Right cardiac atrium (tissue), 5 donors: ENCODE data around the gene SOHLH1. TPM values are rescaled to one million over a fixed set of nuclear protein-coding genes. Genes with fewer than 3 reads are reported as not detected.

Experiments
- ATAC-seq, 2 donors: fragments of 200-7000 bp; cut with Tn5 transposase; one replicate each; pipeline versions ENCODE4 v1.8.0 to v1.9.1; 2020; ENCODE audit warnings: moderate library complexity in 2 of 2, mild to moderate bottlenecking in 1 of 2
- DNase-seq, 3 donors: peaks; one replicate each; pipeline ENCODE4 v3.0.0-alpha.2; 2020
- H3K27ac ChIP-seq: one replicate; pipeline ENCODE4 v1.5.1; 2013; ENCODE audit warnings: mild to moderate bottlenecking, low read length, control low read depth, moderate library complexity
- H3K27me3 ChIP-seq: one replicate; pipeline ENCODE4 v1.6.1; 2013; ENCODE audit not compliant: control insufficient read depth, insufficient read depth
- H3K4me1 ChIP-seq: one replicate; pipeline ENCODE4 v1.6.1; 2013; ENCODE audit warnings: low read length; ENCODE audit not compliant: control insufficient read depth, insufficient read depth
- H3K4me3 ChIP-seq: one replicate; pipeline ENCODE4 v1.5.1; 2013; ENCODE audit warnings: low read length, control low read depth
- H3K9me3 ChIP-seq: one replicate; pipeline ENCODE4 v1.6.1; 2013; ENCODE audit warnings: low read length; ENCODE audit not compliant: control insufficient read depth
- WGBS: extraction: QIAGEN DNeasy Blood & Tissue Kit; methylation state at CpG from one replicate; pipeline ENCODE4 v1.1.7; 2013; 5-methylcytosine and 5-hydroxymethylcytosine counted together
- intact Hi-C, 4 donors: fragments of 100-400 bp; cut with DNase I; formaldehyde crosslinking; loops; one replicate each; pipeline versions ENCODE4 v1.11.0 to v1.14.0; 2022 to 2023
- polyA plus RNA-seq: library from polyadenylated mRNA; stranded (reverse); fragments of 200-250 nt; gene quantifications from one replicate; pipeline ENCODE4 v1.2.3, GENCODE V29; 2013
- total RNA-seq, 4 donors: library from RNA; stranded (reverse); fragmentation: NEBNext Ultra II Directional; extraction: Animal tissue kit (Norgen Biotek cat#: 25700); gene quantifications; one replicate each; pipeline ENCODE4 v1.2.1, GENCODE V29; 2021
- donor health status: healthy with polysubstance abuse.
- donor health status: DM: no; HTN: yes; CAD: no.
- donor health status: DM: no; HTN: no; CAD: no.
- donor health status: DM: no; HTN: yes; CAD: no; lungs with severe emphysema.
- donor health status: DM: yes; HTN: yes; CAD: no.

Gene SOHLH1
- total and polyA plus RNA-seq, 5 donors = not detected

GRCh38 chr9:135701067-135701958 is 2.0 kb upstream of the SOHLH1 start:
- no peaks in the 10 kb centered on the region for H3K9me3 ChIP-seq
- DNase-seq (no peak), ATAC-seq (no peak)
- intact Hi-C loops = loop anchor here in 1 of 4 donors (10.0 kb wide), 1 partner anchor 423 kb away; no protein-coding TSS in a partner anchor
- WGBS = 19% methylated on average over 40 of the region's 40 CpGs
- no peak overlapping the region for H3K4me3 ChIP-seq
- H3K4me1 ChIP-seq = no peaks in the 10 kb centered on the region
- H3K27me3 ChIP-seq = no peaks in the 10 kb centered on the region
- no peak overlapping the region for H3K27ac ChIP-seq

GRCh38 chr9:135700525-135700924 is 1.2 kb upstream of the SOHLH1 start:
- Histone ChIP-seq H3K4me1 (no peaks in the 10 kb centered on the region), H3K27ac (no peak overlapping the region), H3K9me3 (no peaks in the 10 kb centered on the region), H3K4me3 (no peak overlapping the region), H3K27me3 (no peaks in the 10 kb centered on the region)
- WGBS = 69% methylated on average over 15 of the region's 15 CpGs
- DNase-seq = no peak
- intact Hi-C loops = loop anchor here in 1 of 4 donors (10.0 kb wide), 1 partner anchor 424 kb away; no protein-coding TSS in a partner anchor
- no peak for ATAC-seq

GRCh38 chr9:135698767-135699166 is 514 bp downstream of the SOHLH1 start:
- DNase-seq = no peak
- intact Hi-C loops = no loop called here
- H3K27ac ChIP-seq = no peak overlapping the region
- no peak overlapping the region for H3K4me3 ChIP-seq
- H3K27me3 ChIP-seq = no peaks in the 10 kb centered on the region
- H3K9me3 ChIP-seq = no peaks in the 10 kb centered on the region
- no peaks in the 10 kb centered on the region for H3K4me1 ChIP-seq
- no peak for ATAC-seq
- 69% methylated on average over 19 of the region's 19 CpGs for WGBS

GRCh38 chr9:135698236-135698635 is 1.0 kb downstream of the SOHLH1 start:
- 61% methylated on average over 21 of the region's 21 CpGs for WGBS
- Histone ChIP-seq H3K27ac (no peak overlapping the region), H3K4me3 (no peak overlapping the region), H3K4me1 (no peaks in the 10 kb centered on the region), H3K27me3 (no peaks in the 10 kb centered on the region), H3K9me3 (no peaks in the 10 kb centered on the region)
- intact Hi-C loops = no loop called here
- no peak for ATAC-seq
- no peak for DNase-seq

GRCh38 chr9:135697226-135697625 is 2.1 kb downstream of the SOHLH1 start:
- intact Hi-C loops = no loop called here
- 77% methylated on average over 15 of the region's 15 CpGs for WGBS
- H3K4me1 ChIP-seq = no peaks in the 10 kb centered on the region
- no peak for ATAC-seq
- DNase-seq = no peak
- no peaks in the 10 kb centered on the region for H3K27me3 ChIP-seq
- no peak overlapping the region for H3K4me3 ChIP-seq
- H3K27ac ChIP-seq = no peak overlapping the region
- H3K9me3 ChIP-seq = no peaks in the 10 kb centered on the region

- WGBS = 76% methylated on average over 16 of the region's 16 CpGs
- H3K4me3 ChIP-seq = no peak overlapping the region
- ATAC-seq (no peak), DNase-seq (no peak)
- no peak overlapping the region for H3K27ac ChIP-seq
- H3K4me1 ChIP-seq = no peaks in the 10 kb centered on the region
- H3K9me3 ChIP-seq = no peaks in the 10 kb centered on the region
- no peaks in the 10 kb centered on the region for H3K27me3 ChIP-seq
- intact Hi-C loops = no loop called here
Measured at GRCh38 chr9:135696446-135696845, 2.8 kb downstream of the SOHLH1 start.

- intact Hi-C loops = no loop called here
- no peak overlapping the region for H3K4me3 ChIP-seq
- H3K27ac ChIP-seq = no peak overlapping the region
- no peaks in the 10 kb centered on the region for H3K9me3 ChIP-seq
- no peak for ATAC-seq
- 83% methylated on average over 12 of the region's 12 CpGs for WGBS
- no peak for DNase-seq
- H3K27me3 ChIP-seq = no peaks in the 10 kb centered on the region
- H3K4me1 ChIP-seq = no peaks in the 10 kb centered on the region
Measured at GRCh38 chr9:135695642-135696041, 3.6 kb downstream of the SOHLH1 start.

GRCh38 chr9:135695036-135695435 is 4.2 kb downstream of the SOHLH1 start:
- no peaks in the 10 kb centered on the region for H3K27me3 ChIP-seq
- intact Hi-C loops = no loop called here
- no peak for DNase-seq
- no peak overlapping the region for H3K27ac ChIP-seq
- H3K4me3 ChIP-seq = no peak overlapping the region
- H3K4me1 ChIP-seq = no peaks in the 10 kb centered on the region
- no peaks in the 10 kb centered on the region for H3K9me3 ChIP-seq
- WGBS = 87% methylated on average over 16 of the region's 16 CpGs
- no peak for ATAC-seq

GRCh38 chr9:135694414-135694813 is 4.9 kb downstream of the SOHLH1 start:
- Histone ChIP-seq H3K27me3 (no peaks in the 10 kb centered on the region), H3K27ac (no peak overlapping the region), H3K4me1 (no peaks in the 10 kb centered on the region), H3K4me3 (no peak overlapping the region), H3K9me3 (no peaks in the 10 kb centered on the region)
- ATAC-seq = no peak
- 53% methylated on average over 18 of the region's 18 CpGs for WGBS
- DNase-seq = no peak
- intact Hi-C loops = no loop called here

- DNase-seq (no peak), ATAC-seq (no peak)
- intact Hi-C loops = no loop called here
- Histone ChIP-seq H3K4me1 (no peaks in the 10 kb centered on the region), H3K27me3 (no peaks in the 10 kb centered on the region), H3K27ac (no peak overlapping the region), H3K9me3 (no peaks in the 10 kb centered on the region), H3K4me3 (no peak overlapping the region)
- 78% methylated on average over 11 of the region's 11 CpGs for WGBS
Measured at GRCh38 chr9:135693771-135694170, 5.5 kb downstream of the SOHLH1 start.

- ATAC-seq (no peak), DNase-seq (no peak)
- Histone ChIP-seq H3K27ac (no peak overlapping the region), H3K4me1 (no peaks in the 10 kb centered on the region), H3K9me3 (no peaks in the 10 kb centered on the region), H3K4me3 (no peak overlapping the region), H3K27me3 (no peaks in the 10 kb centered on the region)
- intact Hi-C loops = no loop called here
- 78% methylated on average over 16 of the region's 16 CpGs for WGBS
Measured at GRCh38 chr9:135693265-135693664, 6.0 kb downstream of the SOHLH1 start.
